HepG2 (cell line): ENCODE measurements around the gene LITAFD. TPM values are rescaled to one million over a fixed set of nuclear protein-coding genes. Genes with fewer than 3 reads are reported as not detected.

Experiments used
- AKAP8 ChIP-seq: sonication (generic); formaldehyde crosslinking; IDR thresholded peaks from 2 replicates; pipeline ENCODE4 v1.5.1; 2020; ENCODE audit warnings: mild to moderate bottlenecking, missing genetic modification reagents
- DMAP1 ChIP-seq: IDR thresholded peaks from 2 replicates; pipeline ENCODE4 v1.6.1; 2016
- ELF4 ChIP-seq: sonication (generic); formaldehyde crosslinking; IDR thresholded peaks from 2 replicates; pipeline ENCODE4 v1.5.0; 2020; ENCODE audit warnings: missing genetic modification reagents, mild to moderate bottlenecking, moderate library complexity, borderline replicate concordance
- MED13 ChIP-seq: sonication (generic); formaldehyde crosslinking; IDR thresholded peaks from 2 replicates; pipeline ENCODE4 v1.5.0; 2020; ENCODE audit warnings: missing genetic modification reagents
- MXI1 ChIP-seq: IDR thresholded peaks from 3 replicates; pipeline ENCODE4 v1.6.1; 2012; ENCODE audit warnings: low read depth, low read length, inconsistent platforms, borderline replicate concordance
- SALL2 ChIP-seq: sonication (generic); formaldehyde crosslinking; IDR thresholded peaks from 2 replicates; pipeline ENCODE4 v1.8.1; 2023; ENCODE audit warnings: mild to moderate bottlenecking, missing genetic modification reagents, inconsistent platforms
- SNAPC2 ChIP-seq: sonication (generic); formaldehyde crosslinking; IDR thresholded peaks from 2 replicates; pipeline ENCODE4 v1.8.1; 2022; ENCODE audit warnings: mild to moderate bottlenecking, missing genetic modification reagents
- ZFP36L2 ChIP-seq: sonication (generic); formaldehyde crosslinking; IDR thresholded peaks from 2 replicates; pipeline ENCODE4 v1.4.0; 2020; ENCODE audit warnings: missing genetic modification reagents
- ZNF136 ChIP-seq: sonication (generic); formaldehyde crosslinking; IDR thresholded peaks from 2 replicates; pipeline ENCODE4 v1.8.1; 2022; ENCODE audit warnings: low read depth, mild to moderate bottlenecking, moderate library complexity, missing genetic modification reagents
- ZNF501 ChIP-seq: sonication (generic); formaldehyde crosslinking; IDR thresholded peaks from 2 replicates; pipeline ENCODE4 v1.5.1; 2020; ENCODE audit warnings: mild to moderate bottlenecking, moderate library complexity, missing genetic modification reagents
- ZNF570 ChIP-seq: sonication (generic); formaldehyde crosslinking; IDR thresholded peaks from 2 replicates; pipeline ENCODE4 v1.4.0; 2020; ENCODE audit warnings: mild to moderate bottlenecking, missing genetic modification reagents, borderline replicate concordance
- polyA plus RNA-seq, 8 experiments: library from polyadenylated mRNA; depleted of rRNA in 3 of 8; stranded (reverse) in 7 of 8; unstranded in 1 of 8; fragments of >200 nt; fragmentation: Illumina TruSeq in 4 of 8; extraction: Trizol in 4 of 8; gene quantifications; 2 replicates each; pipeline versions ENCODE4 v1.2.1 to v1.2.3, GENCODE V29; 2011 to 2016; ENCODE audit warnings: low read depth in 4 of 8, missing spikeins in 1 of 8, mixed read lengths in 1 of 8; ENCODE audit not compliant: insufficient read depth in 1 of 8
- total RNA-seq, 5 experiments: library from RNA; depleted of rRNA; stranded (reverse); fragments of >200 nt; fragmentation: Illumina TruSeq; extraction: Trizol; gene quantifications; 2 replicates each; pipeline ENCODE4 v1.2.3, GENCODE V29; 2016; ENCODE audit warnings: low read depth in 1 of 5
- TF ChIP-seq, protein P1 (sequence below): sonication (generic); formaldehyde crosslinking; IDR thresholded peaks from 2 replicates; pipeline ENCODE4 v1.4.0; 2020; ENCODE audit warnings: missing genetic modification reagents
- TF ChIP-seq, protein P2 (sequence below): sonication (generic); formaldehyde crosslinking; IDR thresholded peaks from 2 replicates; pipeline ENCODE4 v1.8.1; 2023; ENCODE audit warnings: mild to moderate bottlenecking, moderate library complexity, missing genetic modification reagents
- TF ChIP-seq, protein P3 (sequence below): sonication (generic); formaldehyde crosslinking; IDR thresholded peaks from 2 replicates; pipeline ENCODE4 v1.4.0; 2020; ENCODE audit warnings: mild to moderate bottlenecking, missing genetic modification reagents
- TF ChIP-seq, protein P4 (sequence below): sonication (generic); formaldehyde crosslinking; IDR thresholded peaks from 2 replicates; pipeline ENCODE4 v1.8.1; 2023; ENCODE audit warnings: mild to moderate bottlenecking, missing genetic modification reagents
- TF ChIP-seq, protein P5 (sequence below): sonication (generic); formaldehyde crosslinking; IDR thresholded peaks from 2 replicates; pipeline ENCODE4 v1.4.0; 2020; ENCODE audit warnings: mild to moderate bottlenecking, missing genetic modification reagents
- TF ChIP-seq, protein P6 (sequence below), 2 experiments: IDR thresholded peaks; 2 replicates each; pipeline ENCODE4 v1.6.1; 2011 to 2012; ENCODE audit warnings: low read length in 2 of 2, borderline replicate concordance in 1 of 2, low read depth in 1 of 2, mild to moderate bottlenecking in 1 of 2, moderate library complexity in 1 of 2

LITAFD gene
- total and polyA plus RNA-seq, 2 of the 13 experiments (the other 11 are each of a cell fraction or from before 2014, with no cell fraction given), result not detected

DNA sequence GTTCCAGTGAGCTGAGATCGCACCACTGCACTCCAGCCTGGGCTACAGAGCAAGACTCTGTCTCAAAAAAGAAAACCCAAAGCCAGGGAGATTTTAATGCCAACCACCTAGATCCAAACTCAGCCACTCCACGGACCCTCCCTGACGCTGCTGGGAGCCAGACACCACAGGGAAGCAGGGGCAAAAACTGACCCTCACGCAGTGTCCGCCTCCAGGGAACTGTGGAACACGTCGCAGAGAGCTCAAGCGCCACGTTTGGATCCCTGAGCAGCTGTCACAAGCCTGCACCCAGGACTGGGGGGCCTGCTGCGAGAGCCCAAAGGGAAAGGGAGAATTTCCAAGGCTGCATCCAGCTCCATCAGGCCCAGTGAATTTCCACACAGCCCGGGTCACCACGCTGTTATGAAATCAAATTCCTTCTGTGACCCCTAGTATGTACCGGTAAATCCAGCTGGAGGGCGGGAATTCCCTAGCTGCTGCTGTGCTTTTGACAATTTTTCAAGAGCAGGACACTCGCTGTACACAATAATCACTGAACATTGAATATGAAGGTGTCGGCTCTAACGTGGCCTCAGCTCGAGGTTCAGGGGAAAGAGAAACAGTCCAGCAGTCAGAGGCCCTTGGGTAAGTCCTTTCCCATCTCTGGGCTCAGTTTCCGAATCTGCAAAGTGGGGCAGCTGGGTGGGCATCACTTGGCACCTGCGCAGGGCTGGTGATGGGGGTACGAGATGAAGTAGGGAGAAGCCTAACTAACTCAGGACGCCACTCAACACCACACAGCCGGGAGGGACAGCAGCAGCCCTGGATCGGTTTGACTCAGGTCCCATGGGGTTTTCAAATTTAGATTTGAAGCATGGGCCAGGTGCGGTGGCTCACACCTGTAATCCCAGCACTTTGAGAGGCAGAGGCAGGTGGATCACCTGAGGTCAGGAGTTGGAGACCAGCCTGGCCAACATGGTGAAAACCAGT is 22.0 kb upstream of the LITAFD start (continued):
- TF ChIP-seq MXI1 (peak; percentile 50; the same call in 1 of the 3 replicates), ELF4 (CRISPR knock-in tag) (no peak), ZNF136 (CRISPR knock-in tag) (peak; percentile 86; the same call in 1 of the 2 replicates), ZNF570 (no peak), MED13 (CRISPR knock-in tag) (peak; percentile 85), SALL2 (CRISPR knock-in tag) (no peak; the same call in 1 of the 2 replicates), ZNF501 (CRISPR knock-in tag) (peak; percentile 93), SNAPC2 (CRISPR knock-in tag) (no peak; the same call in 1 of the 2 replicates), DMAP1 (CRISPR knock-in tag) (no peak), AKAP8 (CRISPR knock-in tag) (peak; percentile 96), ZFP36L2 (CRISPR knock-in tag) (no peak)
- TF ChIP-seq, protein P1, sequence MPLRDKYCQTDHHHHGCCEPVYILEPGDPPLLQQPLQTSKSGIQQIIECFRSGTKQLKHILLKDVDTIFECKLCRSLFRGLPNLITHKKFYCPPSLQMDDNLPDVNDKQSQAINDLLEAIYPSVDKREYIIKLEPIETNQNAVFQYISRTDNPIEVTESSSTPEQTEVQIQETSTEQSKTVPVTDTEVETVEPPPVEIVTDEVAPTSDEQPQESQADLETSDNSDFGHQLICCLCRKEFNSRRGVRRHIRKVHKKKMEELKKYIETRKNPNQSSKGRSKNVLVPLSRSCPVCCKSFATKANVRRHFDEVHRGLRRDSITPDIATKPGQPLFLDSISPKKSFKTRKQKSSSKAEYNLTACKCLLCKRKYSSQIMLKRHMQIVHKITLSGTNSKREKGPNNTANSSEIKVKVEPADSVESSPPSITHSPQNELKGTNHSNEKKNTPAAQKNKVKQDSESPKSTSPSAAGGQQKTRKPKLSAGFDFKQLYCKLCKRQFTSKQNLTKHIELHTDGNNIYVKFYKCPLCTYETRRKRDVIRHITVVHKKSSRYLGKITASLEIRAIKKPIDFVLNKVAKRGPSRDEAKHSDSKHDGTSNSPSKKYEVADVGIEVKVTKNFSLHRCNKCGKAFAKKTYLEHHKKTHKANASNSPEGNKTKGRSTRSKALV (CRISPR knock-in tag), result no peak
- TF ChIP-seq, protein P2, sequence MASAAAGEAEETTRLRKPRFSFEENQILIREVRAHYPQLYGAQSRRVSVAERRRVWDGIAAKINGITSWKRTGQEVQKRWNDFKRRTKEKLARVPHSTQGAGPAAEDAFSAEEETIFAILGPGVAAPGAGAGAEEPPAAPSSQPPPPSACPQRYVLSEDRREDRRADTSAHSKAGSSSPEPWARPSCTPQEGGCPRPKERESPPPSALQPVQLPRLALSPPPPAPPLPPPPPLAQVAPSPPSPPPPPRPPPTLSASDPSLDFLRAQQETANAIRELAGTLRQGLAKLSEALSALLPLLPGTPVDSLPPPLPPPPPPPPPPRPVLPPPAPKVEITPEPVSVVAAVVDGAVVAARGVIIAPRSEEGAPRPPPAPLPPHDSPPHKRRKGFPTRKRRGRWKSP (CRISPR knock-in tag), result no peak; the same call in 1 of the 2 replicates
- TF ChIP-seq, protein P3, sequence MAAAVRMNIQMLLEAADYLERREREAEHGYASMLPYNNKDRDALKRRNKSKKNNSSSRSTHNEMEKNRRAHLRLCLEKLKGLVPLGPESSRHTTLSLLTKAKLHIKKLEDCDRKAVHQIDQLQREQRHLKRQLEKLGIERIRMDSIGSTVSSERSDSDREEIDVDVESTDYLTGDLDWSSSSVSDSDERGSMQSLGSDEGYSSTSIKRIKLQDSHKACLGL, result 0 out of 2 replicates have a peak, but pooled peaks have one; percentile 1
- TF ChIP-seq, protein P4, sequence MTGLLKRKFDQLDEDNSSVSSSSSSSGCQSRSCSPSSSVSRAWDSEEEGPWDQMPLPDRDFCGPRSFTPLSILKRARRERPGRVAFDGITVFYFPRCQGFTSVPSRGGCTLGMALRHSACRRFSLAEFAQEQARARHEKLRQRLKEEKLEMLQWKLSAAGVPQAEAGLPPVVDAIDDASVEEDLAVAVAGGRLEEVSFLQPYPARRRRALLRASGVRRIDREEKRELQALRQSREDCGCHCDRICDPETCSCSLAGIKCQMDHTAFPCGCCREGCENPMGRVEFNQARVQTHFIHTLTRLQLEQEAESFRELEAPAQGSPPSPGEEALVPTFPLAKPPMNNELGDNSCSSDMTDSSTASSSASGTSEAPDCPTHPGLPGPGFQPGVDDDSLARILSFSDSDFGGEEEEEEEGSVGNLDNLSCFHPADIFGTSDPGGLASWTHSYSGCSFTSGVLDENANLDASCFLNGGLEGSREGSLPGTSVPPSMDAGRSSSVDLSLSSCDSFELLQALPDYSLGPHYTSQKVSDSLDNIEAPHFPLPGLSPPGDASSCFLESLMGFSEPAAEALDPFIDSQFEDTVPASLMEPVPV, result no peak
- TF ChIP-seq, protein P5, sequence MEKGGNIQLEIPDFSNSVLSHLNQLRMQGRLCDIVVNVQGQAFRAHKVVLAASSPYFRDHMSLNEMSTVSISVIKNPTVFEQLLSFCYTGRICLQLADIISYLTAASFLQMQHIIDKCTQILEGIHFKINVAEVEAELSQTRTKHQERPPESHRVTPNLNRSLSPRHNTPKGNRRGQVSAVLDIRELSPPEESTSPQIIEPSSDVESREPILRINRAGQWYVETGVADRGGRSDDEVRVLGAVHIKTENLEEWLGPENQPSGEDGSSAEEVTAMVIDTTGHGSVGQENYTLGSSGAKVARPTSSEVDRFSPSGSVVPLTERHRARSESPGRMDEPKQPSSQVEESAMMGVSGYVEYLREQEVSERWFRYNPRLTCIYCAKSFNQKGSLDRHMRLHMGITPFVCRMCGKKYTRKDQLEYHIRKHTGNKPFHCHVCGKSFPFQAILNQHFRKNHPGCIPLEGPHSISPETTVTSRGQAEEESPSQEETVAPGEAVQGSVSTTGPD (CRISPR knock-in tag), result no peak
- TF ChIP-seq, protein P6, sequence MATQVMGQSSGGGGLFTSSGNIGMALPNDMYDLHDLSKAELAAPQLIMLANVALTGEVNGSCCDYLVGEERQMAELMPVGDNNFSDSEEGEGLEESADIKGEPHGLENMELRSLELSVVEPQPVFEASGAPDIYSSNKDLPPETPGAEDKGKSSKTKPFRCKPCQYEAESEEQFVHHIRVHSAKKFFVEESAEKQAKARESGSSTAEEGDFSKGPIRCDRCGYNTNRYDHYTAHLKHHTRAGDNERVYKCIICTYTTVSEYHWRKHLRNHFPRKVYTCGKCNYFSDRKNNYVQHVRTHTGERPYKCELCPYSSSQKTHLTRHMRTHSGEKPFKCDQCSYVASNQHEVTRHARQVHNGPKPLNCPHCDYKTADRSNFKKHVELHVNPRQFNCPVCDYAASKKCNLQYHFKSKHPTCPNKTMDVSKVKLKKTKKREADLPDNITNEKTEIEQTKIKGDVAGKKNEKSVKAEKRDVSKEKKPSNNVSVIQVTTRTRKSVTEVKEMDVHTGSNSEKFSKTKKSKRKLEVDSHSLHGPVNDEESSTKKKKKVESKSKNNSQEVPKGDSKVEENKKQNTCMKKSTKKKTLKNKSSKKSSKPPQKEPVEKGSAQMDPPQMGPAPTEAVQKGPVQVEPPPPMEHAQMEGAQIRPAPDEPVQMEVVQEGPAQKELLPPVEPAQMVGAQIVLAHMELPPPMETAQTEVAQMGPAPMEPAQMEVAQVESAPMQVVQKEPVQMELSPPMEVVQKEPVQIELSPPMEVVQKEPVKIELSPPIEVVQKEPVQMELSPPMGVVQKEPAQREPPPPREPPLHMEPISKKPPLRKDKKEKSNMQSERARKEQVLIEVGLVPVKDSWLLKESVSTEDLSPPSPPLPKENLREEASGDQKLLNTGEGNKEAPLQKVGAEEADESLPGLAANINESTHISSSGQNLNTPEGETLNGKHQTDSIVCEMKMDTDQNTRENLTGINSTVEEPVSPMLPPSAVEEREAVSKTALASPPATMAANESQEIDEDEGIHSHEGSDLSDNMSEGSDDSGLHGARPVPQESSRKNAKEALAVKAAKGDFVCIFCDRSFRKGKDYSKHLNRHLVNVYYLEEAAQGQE (IDR thresholded peaks at IDR 0.05; ENCODE audit: borderline replicate concordance in 1 of 2, low read depth in 1 of 2, low read length in 2 of 2), result peak in 1 of 2 experiments; percentile 61; a peak in 1 of 4 replicates
